HG02973 (cell line): ENCODE data around the gene UROS.
A peak's percentile ranks its signal among the peaks of the same experiment; 100 is the strongest.

Experiments
- ATAC-seq: cut with Tn5 transposase; IDR thresholded peaks from one replicate; pipeline ENCODE4 v1.9.1; 2021; ENCODE audit warnings: moderate library complexity; ENCODE audit not compliant: unreplicated experiment

Gene UROS

GRCh38 chr10:125838802-125839575 lies 15.9 kb upstream of the UROS start:
- ATAC-seq, result no peak

- ATAC-seq, result no peak
Observed at GRCh38 chr10:125836746-125837145, 13.7 kb upstream of the UROS start.

- ATAC-seq, result no peak
Observed at GRCh38 chr10:125828311-125828710, 5.3 kb upstream of the UROS start.

- no peak for ATAC-seq
Observed at GRCh38 chr10:125827133-125827532, 4.1 kb upstream of the UROS start.

GRCh38 chr10:125824736-125825135 lies 1.7 kb upstream of the UROS start:
- ATAC-seq, result no peak

GRCh38 chr10:125823663-125824251 lies 699 bp upstream of the UROS start:
- peak; percentile 4 for ATAC-seq

GRCh38 chr10:125820701-125821100 lies 2.4 kb downstream of the UROS start:
- peak; percentile 54 for ATAC-seq

- ATAC-seq, result no peak
Observed at GRCh38 chr10:125817337-125817946, 5.6 kb downstream of the UROS start.

- ATAC-seq, result no peak
Observed at GRCh38 chr10:125816548-125816947, 6.5 kb downstream of the UROS start.

GRCh38 chr10:125815764-125816163 lies 7.3 kb downstream of the UROS start:
- ATAC-seq, result no peak

GRCh38 chr10:125812128-125812750 lies 10.8 kb downstream of the UROS start:
- ATAC-seq, result no peak

GRCh38 chr10:125811251-125811650 lies 11.8 kb downstream of the UROS start:
- no peak for ATAC-seq

GRCh38 chr10:125808047-125808446 lies 15.0 kb downstream of the UROS start:
- no peak for ATAC-seq

GRCh38 chr10:125802739-125803138 lies 20.3 kb downstream of the UROS start:
- no peak for ATAC-seq

- no peak for ATAC-seq
Observed at GRCh38 chr10:125802131-125802530, 20.9 kb downstream of the UROS start.

- ATAC-seq, result no peak
Observed at GRCh38 chr10:125801574-125801973, 21.5 kb downstream of the UROS start.

- no peak for ATAC-seq
Observed at GRCh38 chr10:125799451-125800182, 23.4 kb downstream of the UROS start.

- no peak for ATAC-seq
Observed at GRCh38 chr10:125797994-125798662, 24.9 kb downstream of the UROS start.

- no peak for ATAC-seq
Observed at GRCh38 chr10:125797424-125797823, 25.6 kb downstream of the UROS start.

GRCh38 chr10:125795637-125796190 lies 27.3 kb downstream of the UROS start:
- ATAC-seq, result no peak
